Body of pancreas (tissue), 4 donors: Measurements from ENCODE around the gene NELL2.

Experiments
- POLR2A ChIP-seq, 3 donors: fragments of 450-650 bp; IDR thresholded peaks; one replicate each; pipeline ENCODE4 v1.6.1; 2016; ENCODE audit warnings: antibody characterized with exemption in 3 of 3, mild to moderate bottlenecking in 2 of 3
- TF ChIP-seq, protein P1 (sequence below), 7 experiments: fragments of 450-650 bp in 4 of 7; fragments of 200-600 bp in 3 of 7; sonication (generic) in 3 of 7; IDR thresholded peaks; one replicate each; pipeline ENCODE4 v1.5.1; 2016 to 2019; ENCODE audit warnings: antibody characterized with exemption in 7 of 7

GRCh38 chr12:44875954-44876543 lies at the start of gene NELL2:
- TF ChIP-seq, protein P1, sequence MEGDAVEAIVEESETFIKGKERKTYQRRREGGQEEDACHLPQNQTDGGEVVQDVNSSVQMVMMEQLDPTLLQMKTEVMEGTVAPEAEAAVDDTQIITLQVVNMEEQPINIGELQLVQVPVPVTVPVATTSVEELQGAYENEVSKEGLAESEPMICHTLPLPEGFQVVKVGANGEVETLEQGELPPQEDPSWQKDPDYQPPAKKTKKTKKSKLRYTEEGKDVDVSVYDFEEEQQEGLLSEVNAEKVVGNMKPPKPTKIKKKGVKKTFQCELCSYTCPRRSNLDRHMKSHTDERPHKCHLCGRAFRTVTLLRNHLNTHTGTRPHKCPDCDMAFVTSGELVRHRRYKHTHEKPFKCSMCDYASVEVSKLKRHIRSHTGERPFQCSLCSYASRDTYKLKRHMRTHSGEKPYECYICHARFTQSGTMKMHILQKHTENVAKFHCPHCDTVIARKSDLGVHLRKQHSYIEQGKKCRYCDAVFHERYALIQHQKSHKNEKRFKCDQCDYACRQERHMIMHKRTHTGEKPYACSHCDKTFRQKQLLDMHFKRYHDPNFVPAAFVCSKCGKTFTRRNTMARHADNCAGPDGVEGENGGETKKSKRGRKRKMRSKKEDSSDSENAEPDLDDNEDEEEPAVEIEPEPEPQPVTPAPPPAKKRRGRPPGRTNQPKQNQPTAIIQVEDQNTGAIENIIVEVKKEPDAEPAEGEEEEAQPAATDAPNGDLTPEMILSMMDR (IDR thresholded peaks at IDR 0.05): no peak
- TF ChIP-seq POLR2A (IDR thresholded peaks at IDR 0.05): no peak
